Stomach (tissue), 4 donors: ENCODE results near the gene KCNF1.

ENCODE experiments used
- CTCF ChIP-seq, 7 experiments: fragments of 450-650 bp in 4 of 7; fragments of 200-600 bp in 3 of 7; sonication (generic) in 3 of 7; IDR thresholded peaks; one replicate each; pipeline ENCODE4 v1.5.1; 2016 to 2019; ENCODE audit warnings: antibody characterized with exemption in 7 of 7, control low read depth in 2 of 7, mild to moderate bottlenecking in 1 of 7
- POLR2A ChIP-seq, 4 donors: fragments of 450-650 bp; IDR thresholded peaks; one replicate each; pipeline ENCODE4 v1.6.1; 2016; ENCODE audit warnings: antibody characterized with exemption in 4 of 4, control low read depth in 2 of 4, mild to moderate bottlenecking in 1 of 4, moderate library complexity in 1 of 4
- POLR2AphosphoS5 ChIP-seq, 3 donors: sonication (generic); formaldehyde crosslinking; IDR thresholded peaks; one replicate each; pipeline ENCODE4 v1.6.1; 2016; ENCODE audit warnings: antibody characterized with exemption in 3 of 3

DNA sequence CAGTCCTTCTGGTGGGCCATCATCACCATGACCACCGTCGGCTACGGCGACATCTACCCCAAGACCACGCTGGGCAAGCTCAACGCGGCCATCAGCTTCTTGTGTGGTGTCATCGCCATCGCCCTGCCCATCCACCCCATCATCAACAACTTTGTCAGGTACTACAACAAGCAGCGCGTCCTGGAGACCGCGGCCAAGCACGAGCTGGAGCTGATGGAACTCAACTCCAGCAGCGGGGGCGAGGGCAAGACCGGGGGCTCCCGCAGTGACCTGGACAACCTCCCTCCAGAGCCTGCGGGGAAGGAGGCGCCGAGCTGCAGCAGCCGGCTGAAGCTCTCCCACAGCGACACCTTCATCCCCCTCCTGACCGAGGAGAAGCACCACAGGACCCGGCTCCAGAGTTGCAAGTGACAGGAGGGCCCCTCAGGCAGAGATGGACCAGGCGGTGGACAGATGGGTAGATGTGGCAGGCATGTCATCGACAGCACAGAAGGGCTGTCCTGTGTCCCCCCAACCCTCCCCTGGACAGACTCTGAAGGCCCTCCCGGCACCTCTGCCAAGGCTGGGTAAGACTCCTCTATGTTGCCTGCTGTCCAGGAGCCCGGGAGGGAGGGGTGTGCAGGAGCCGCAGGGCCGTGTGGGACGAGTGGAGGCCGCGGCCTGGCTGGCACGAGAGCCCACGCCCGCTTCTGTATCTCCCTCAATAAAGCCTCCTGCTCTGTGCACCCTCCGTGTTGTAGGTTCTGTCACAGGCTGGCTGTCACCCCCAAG is 2.0 kb downstream of the KCNF1 start:
- TF ChIP-seq CTCF (IDR thresholded peaks at IDR 0.05) (no peak), POLR2AphosphoS5 (IDR thresholded peaks at IDR 0.05) (no peak), POLR2A (IDR thresholded peaks at IDR 0.05) (no peak)
